Activated effector memory CD4-positive, alpha-beta T cell treated with anti-CD3 and anti-CD28 coated beads, Interleukin-2, amount 50 U/mL, for 16 hours (primary cell): ENCODE data around the gene STRIT1.
"Not testable (repeated sequence)": the region's sequence is repeated elsewhere in the genome, so short reads cannot be mapped to it uniquely, and the experiment has no call there.

Experiments used
- DNase-seq: peaks from one replicate; pipeline ENCODE4 v3.0.0-alpha.2; 2020

STRIT1 gene

GRCh38 chr3:155312781-155313180, 19.3 kb upstream of the STRIT1 start:
- DNase-seq: no peak

- no peak for DNase-seq
These were observed 16.1 kb upstream of the STRIT1 start for GRCh38 chr3:155309581-155309980.

GRCh38 chr3:155308831-155309230, 15.3 kb upstream of the STRIT1 start:
- no peak for DNase-seq

GRCh38 chr3:155307183-155307582, 13.7 kb upstream of the STRIT1 start:
- no peak for DNase-seq

- no peak for DNase-seq
These were observed 10.9 kb upstream of the STRIT1 start for GRCh38 chr3:155304394-155304793.

GRCh38 chr3:155303540-155304097, 10.1 kb upstream of the STRIT1 start:
- no peak for DNase-seq

GRCh38 chr3:155302891-155303290, 9.4 kb upstream of the STRIT1 start:
- DNase-seq: no peak

GRCh38 chr3:155302481-155302880, 9.0 kb upstream of the STRIT1 start:
- no peak for DNase-seq

GRCh38 chr3:155297100-155297499, 3.6 kb upstream of the STRIT1 start:
- no peak for DNase-seq

- DNase-seq: no peak
These were observed 2.9 kb upstream of the STRIT1 start for GRCh38 chr3:155296413-155296812.

- no peak for DNase-seq
These were observed 790 bp downstream of the STRIT1 start for GRCh38 chr3:155292693-155293092.

- DNase-seq: no peak
These were observed 1.4 kb downstream of the STRIT1 start for GRCh38 chr3:155292133-155292532.

- DNase-seq: no peak
These were observed 6.7 kb downstream of the STRIT1 start for GRCh38 chr3:155286736-155287135.

- DNase-seq: no peak
These were observed 7.5 kb downstream of the STRIT1 start for GRCh38 chr3:155285936-155286335.

- DNase-seq: no peak
These were observed 10.1 kb downstream of the STRIT1 start for GRCh38 chr3:155283092-155284056.

GRCh38 chr3:155282385-155283091, 10.9 kb downstream of the STRIT1 start:
- no peak for DNase-seq

GRCh38 chr3:155281912-155282311, 11.6 kb downstream of the STRIT1 start:
- no peak for DNase-seq

- DNase-seq: not testable (repeated sequence)
These were observed 17.4 kb downstream of the STRIT1 start for GRCh38 chr3:155276089-155276488.

GRCh38 chr3:155275159-155275754, 18.2 kb downstream of the STRIT1 start:
- DNase-seq: not testable (repeated sequence)

- DNase-seq: not testable (repeated sequence)
These were observed 19.0 kb downstream of the STRIT1 start for GRCh38 chr3:155274435-155274834.

- no peak for DNase-seq
These were observed 22.2 kb downstream of the STRIT1 start for GRCh38 chr3:155271343-155271613.

GRCh38 chr3:155270485-155271342, 22.8 kb downstream of the STRIT1 start:
- DNase-seq: no peak

GRCh38 chr3:155270063-155270462, 23.4 kb downstream of the STRIT1 start:
- no peak for DNase-seq
